B cell (primary cell): ENCODE data around the gene TRIM27. TPM values are rescaled to one million over a fixed set of nuclear protein-coding genes. Genes with fewer than 3 reads are reported as not detected.

Source experiments
- ATAC-seq: fragments of 200-7000 bp; cut with Tn5 transposase; one replicate; pipeline ENCODE4 v1.10.0; 2021; ENCODE audit warnings: low read depth, mild to moderate bottlenecking, moderate number of reproducible peaks, moderate library complexity
- CTCF ChIA-PET: fragments of 350-600 bp; sonication (Branson Sonifier 250); formaldehyde crosslinking; loops from one replicate; lab custom pipeline; 2021; ENCODE audit warnings: antibody characterized with exemption, inconsistent platforms; lab: Charles Lee
- POLR2A ChIA-PET: fragments of 350-600 bp; sonication (Branson Sonifier 250); formaldehyde crosslinking; loops from one replicate; lab custom pipeline; 2021; ENCODE audit warnings: antibody characterized with exemption; lab: Charles Lee
- DNase-seq: peaks from one replicate; pipeline ENCODE4 v3.0.0; 2013
- H2AFZ ChIP-seq: 2 replicates; pipeline ENCODE4 v1.6.1; 2012; ENCODE audit warnings: mild to moderate bottlenecking, low read depth, low read length; ENCODE audit not compliant: insufficient read depth, poor library complexity, severe bottlenecking
- H3K27ac ChIP-seq, 2 donors: 1 replicate in 1 of 2; 2 replicates in 1 of 2; pipeline ENCODE4 v1.5.1; 2012 to 2013; ENCODE audit warnings: low read length in 2 of 2, mild to moderate bottlenecking in 2 of 2, moderate library complexity in 1 of 2
- H3K27me3 ChIP-seq, 4 experiments: fragments of 200-600 bp in 1 of 4; sonication (generic) in 1 of 4; replicated peaks in 1 of 4; 1 replicate in 2 of 4; 2 replicates in 2 of 4; pipeline versions ENCODE4 v1.6.1 to v1.7.0; 2013 to 2016; ENCODE audit warnings: low read length in 3 of 4, mild to moderate bottlenecking in 2 of 4, mixed read lengths in 1 of 4, moderate library complexity in 1 of 4; ENCODE audit not compliant: insufficient read depth in 4 of 4, control insufficient read depth in 3 of 4; ENCODE audit errors: control extremely low read depth in 1 of 4
- H3K36me3 ChIP-seq, 2 experiments: replicated peaks in 1 of 2; 1 replicate in 1 of 2; 2 replicates in 1 of 2; pipeline versions ENCODE4 v1.6.1 to v1.7.1; 2013; ENCODE audit warnings: low read length in 1 of 2; ENCODE audit not compliant: insufficient read depth in 2 of 2, control insufficient read depth in 1 of 2; ENCODE audit errors: control extremely low read depth in 1 of 2, extremely low read depth in 1 of 2
- H3K4me1 ChIP-seq, 2 donors: fragments of 200-600 bp in 1 of 2; sonication (generic) in 1 of 2; 1 replicate in 1 of 2; 2 replicates in 1 of 2; pipeline versions ENCODE4 v1.5.1 to v1.6.1; 2013 to 2017; ENCODE audit warnings: low read length in 2 of 2; ENCODE audit not compliant: control insufficient read depth in 2 of 2, insufficient read depth in 2 of 2
- H3K4me2 ChIP-seq: replicated peaks from 2 replicates; pipeline ENCODE3; 2012; ENCODE audit warnings: mild to moderate bottlenecking, low read depth, low read length; ENCODE audit not compliant: poor library complexity, severe bottlenecking
- H3K4me3 ChIP-seq, 5 experiments: fragments of 200-600 bp in 1 of 5; sonication (generic) in 1 of 5; 1 replicate in 3 of 5; 2 replicates in 2 of 5; pipeline versions ENCODE4 v1.5.1 to v1.7.0; 2011 to 2016; ENCODE audit warnings: low read length in 4 of 5, mild to moderate bottlenecking in 4 of 5, low read depth in 2 of 5, control low read depth in 1 of 5, moderate library complexity in 1 of 5; ENCODE audit not compliant: insufficient read depth in 1 of 5; ENCODE audit errors: control extremely low read depth in 1 of 5, extremely low read depth in 1 of 5
- H3K79me2 ChIP-seq: fragments of 200-600 bp; sonication (generic); one replicate; pipeline ENCODE4 v1.6.0; 2016; ENCODE audit warnings: low read length; ENCODE audit not compliant: control insufficient read depth, insufficient read depth
- H3K9ac ChIP-seq: fragments of 200-600 bp; sonication (generic); 2 replicates; pipeline ENCODE4 v1.6.1; 2017; ENCODE audit warnings: mild to moderate bottlenecking, low read length, moderate library complexity
- H3K9me3 ChIP-seq, 3 donors: one replicate each; pipeline versions ENCODE4 v1.6.1 to v1.7.1; 2013; ENCODE audit warnings: low read length in 2 of 3; ENCODE audit not compliant: control insufficient read depth in 2 of 3, insufficient read depth in 1 of 3; ENCODE audit errors: control extremely low read depth in 1 of 3
- H4K20me1 ChIP-seq: 2 replicates; pipeline ENCODE4 v1.6.0; 2012; ENCODE audit warnings: mild to moderate bottlenecking, low read length; ENCODE audit not compliant: insufficient read depth, control insufficient read depth, poor library complexity, severe bottlenecking
- H3K27ac Mint-ChIP-seq: one replicate; pipeline ENCODE4 v1.8.0; 2021; ENCODE audit warnings: mixed read lengths
- H3K27me3 Mint-ChIP-seq: one replicate; pipeline ENCODE4 v1.8.0; 2021; ENCODE audit warnings: mixed read lengths
- H3K4me1 Mint-ChIP-seq: one replicate; pipeline ENCODE4 v1.8.0; 2021; ENCODE audit warnings: mixed read lengths
- H3K4me3 Mint-ChIP-seq: one replicate; pipeline ENCODE4 v1.8.0; 2021; ENCODE audit warnings: mixed read lengths
- H3K9me3 Mint-ChIP-seq: one replicate; pipeline ENCODE4 v1.8.0; 2022; ENCODE audit warnings: mixed read lengths; ENCODE audit not compliant: insufficient read depth
- CTCF ChIP-seq: fragments of 200-600 bp; IDR thresholded peaks from one replicate; pipeline ENCODE4 v1.8.0; 2022; ENCODE audit warnings: antibody characterized with exemption, mild to moderate bottlenecking
- EZH2 ChIP-seq: IDR thresholded peaks from 2 replicates; pipeline ENCODE4 v1.6.1; 2012; ENCODE audit warnings: borderline replicate concordance, low read depth, mild to moderate bottlenecking, moderate library complexity, low read length; ENCODE audit not compliant: insufficient read depth, poor library complexity, severe bottlenecking
- WGBS: methylation state at CpG from one replicate; pipeline ENCODE4 v1.1.5; 2013; ENCODE audit warnings: missing lambda C conversion rate; ENCODE audit not compliant: insufficient coverage; 5-methylcytosine and 5-hydroxymethylcytosine counted together
- intact Hi-C: fragments of 100-400 bp; cut with micrococcal nuclease; formaldehyde crosslinking; loops from one replicate; pipeline ENCODE4 v1.10.0; 2022
- polyA plus RNA-seq: library from polyadenylated mRNA; depleted of rRNA; stranded (reverse); fragments of >200 nt; gene quantifications from 2 replicates; pipeline ENCODE4 v1.2.3, GENCODE V29; 2012
- total RNA-seq, 2 donors: library from RNA; stranded (reverse); fragments of 120-200 nt in 1 of 2; gene quantifications; 1 replicate in 1 of 2; 2 replicates in 1 of 2; pipeline versions ENCODE4 v1.2.3 to v1.2.4, GENCODE V29; 2013 to 2022

TRIM27 gene
- total and polyA plus RNA-seq, 2 donors (not counting 1 experiment from before 2014, with no cell fraction given), result 48.3 to 70.0 TPM

GRCh38 chr6:28941684-28942448 lies 18.1 kb upstream of the TRIM27 start:
- peak overlapping the region; percentile 90 for H3K9ac ChIP-seq
- ChIA-PET CTCF (interaction anchor here (1.4 to 4.3 kb wide), 4 partner anchors 20 to 105 kb away, joined by 4 to 19 read pairs (median 7); no protein-coding TSS in a partner anchor), POLR2A (interaction anchor here (2.1 kb wide), 1 partner anchor 19 kb away, joined by 14 read pairs; the partner anchor contains the start of gene TRIM27)
- H3K4me1 Mint-ChIP-seq, result peaks cover 44% of the 10 kb centered on the region
- no peaks in the 10 kb centered on the region for H3K79me2 ChIP-seq
- ATAC-seq (no peak), DNase-seq (no peak)
- H3K36me3 ChIP-seq, result no peaks in the 10 kb centered on the region
- H4K20me1 ChIP-seq, result no peaks in the 10 kb centered on the region
- intact Hi-C loops, result loop anchor here (1.0 to 5.0 kb wide), 9 partner anchors 19 to 1785 kb away; partner anchors contain the start of gene TRIM27
- peak overlapping the region in 1 of 2 donors; percentile 69 for H3K27ac ChIP-seq
- WGBS, result 41% methylated on average over 4 of the region's 13 CpGs
- H3K27me3 ChIP-seq, result peaks cover 0 to 4% (median 0%) of the 10 kb centered on the region in 4 experiments
- H3K27me3 Mint-ChIP-seq, result no peaks in the 10 kb centered on the region
- H3K9me3 Mint-ChIP-seq, result peaks cover 4% of the 10 kb centered on the region
- peak overlapping the region; percentile 77 for H2AFZ ChIP-seq
- H3K4me3 ChIP-seq, result peak overlapping the region; percentile 55 to 99 (median 83)
- TF ChIP-seq CTCF (no peak), EZH2 (no peak)
- H3K9me3 ChIP-seq, result peaks cover 0 to 4% (median 0%) of the 10 kb centered on the region in 3 donors
- peaks cover 29 to 39% of the 10 kb centered on the region in 2 donors for H3K4me1 ChIP-seq
- peak overlapping the region; percentile 95 for H3K4me3 Mint-ChIP-seq
- peak overlapping the region; percentile 92 for H3K27ac Mint-ChIP-seq
- peak overlapping the region; percentile 74 for H3K4me2 ChIP-seq
